ENCODE results near the gene OR2H1.

DNA sequence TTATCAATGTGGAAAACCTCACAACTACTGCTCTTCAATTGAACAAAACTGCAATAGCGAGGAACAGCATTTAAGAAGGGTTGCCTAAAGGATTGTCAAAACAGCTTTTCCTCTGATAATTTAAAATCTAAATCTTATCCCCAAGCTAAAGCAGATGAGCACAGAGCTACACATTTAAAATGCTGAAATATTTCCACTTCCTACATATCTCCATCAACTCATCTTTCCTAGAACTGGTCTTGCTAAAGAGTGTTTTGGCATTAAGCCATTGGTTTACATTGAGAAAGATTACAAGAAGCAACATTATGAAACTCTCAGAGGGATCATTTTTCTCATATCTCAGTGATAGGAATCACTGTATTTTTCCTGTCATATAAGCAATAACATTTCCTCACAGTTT is 14.2 kb upstream of the OR2H1 start:
- TF ChIP-seq CTCF (IDR thresholded peaks at IDR 0.05) = no peak
- no peak for TF ChIP-seq POLR2A (IDR thresholded peaks at IDR 0.05)
